BJ (cell line): Measurements from ENCODE around the gene CTNNA1. TPM values are rescaled to one million over a fixed set of nuclear protein-coding genes. Genes with fewer than 3 reads are reported as not detected.

ENCODE experiments used
- CTCF ChIA-PET: fragments of 350-600 bp; formaldehyde crosslinking; extraction: SDS; loops from one replicate; lab custom pipeline; 2021; ENCODE audit warnings: antibody characterized with exemption, inconsistent platforms; lab: Yijun Ruan, JAX
- POLR2A ChIA-PET: fragments of 300-600 bp; sonication (Branson Sonifier 250); formaldehyde crosslinking; extraction: SDS; loops from one replicate; lab custom pipeline; 2021; ENCODE audit warnings: antibody characterized with exemption; lab: Charles Lee
- DNase-seq: peaks from one replicate; pipeline ENCODE4 v3.0.0-alpha.2; 2011; ENCODE audit warnings: low read depth
- H3K27me3 ChIP-seq: 2 replicates; pipeline ENCODE4 v1.6.0; 2011; ENCODE audit warnings: low read length; ENCODE audit not compliant: control insufficient read depth, insufficient read depth
- H3K36me3 ChIP-seq: 2 replicates; pipeline ENCODE4 v1.5.1; 2011; ENCODE audit warnings: low read length; ENCODE audit not compliant: control insufficient read depth, insufficient read depth
- H3K4me3 ChIP-seq: 2 replicates; pipeline ENCODE4 v1.5.1; 2011; ENCODE audit warnings: low read depth, mild to moderate bottlenecking, control low read depth, low read length
- CTCF ChIP-seq: IDR thresholded peaks from 2 replicates; pipeline ENCODE4 v1.5.1; 2011; ENCODE audit warnings: low read depth, mild to moderate bottlenecking, control low read depth, inconsistent platforms, low read length, moderate library complexity; ENCODE audit not compliant: insufficient read depth
- polyA plus RNA-seq: library from polyadenylated mRNA; depleted of rRNA; stranded (reverse); fragments of >200 nt; gene quantifications from 2 replicates; pipeline ENCODE4 v1.2.3, GENCODE V29; 2011

Gene CTNNA1
- polyA plus RNA-seq, 1 experiment, result 169 TPM

GRCh38 chr5:138775034-138775433 is 21.8 kb downstream of the CTNNA1 start:
- DNase-seq, result no peak
- POLR2A ChIA-PET, result no interaction called here
- no peak overlapping the region for H3K4me3 ChIP-seq
- no peak for TF ChIP-seq CTCF
- no peaks in the 10 kb centered on the region; the same call in 1 of the 2 replicates for H3K36me3 ChIP-seq
- CTCF ChIA-PET, result interaction anchor here (2.2 kb wide), 1 partner anchor 15 kb away, joined by 6 read pairs; no protein-coding TSS in a partner anchor
- H3K27me3 ChIP-seq, result no peaks in the 10 kb centered on the region

- no peak for DNase-seq
- Histone ChIP-seq H3K36me3 (peaks cover 1% of the 10 kb centered on the region; the same call in 1 of the 2 replicates), H3K27me3 (no peaks in the 10 kb centered on the region), H3K4me3 (no peak overlapping the region)
- no peak for TF ChIP-seq CTCF
- ChIA-PET CTCF (interaction anchor here (0.7 kb wide), 1 partner anchor 509 kb away, joined by 3 read pairs; no protein-coding TSS in a partner anchor), POLR2A (no interaction called here)
Measured at GRCh38 chr5:138778234-138778633, 25.0 kb downstream of the CTNNA1 start.

- H3K36me3 ChIP-seq, result peaks cover 5% of the 10 kb centered on the region; the same call in 1 of the 2 replicates
- H3K27me3 ChIP-seq, result no peaks in the 10 kb centered on the region
- DNase-seq, result no peak
- POLR2A ChIA-PET, result no interaction called here
- CTCF ChIA-PET, result no interaction called here
- no peak overlapping the region for H3K4me3 ChIP-seq
- no peak for TF ChIP-seq CTCF
Measured at GRCh38 chr5:138783976-138784375, 30.8 kb downstream of the CTNNA1 start.

- no peak overlapping the region for H3K4me3 ChIP-seq
- CTCF ChIA-PET, result no interaction called here
- no peaks in the 10 kb centered on the region for H3K27me3 ChIP-seq
- peaks cover 5% of the 10 kb centered on the region; the same call in 1 of the 2 replicates for H3K36me3 ChIP-seq
- POLR2A ChIA-PET, result no interaction called here
- no peak for TF ChIP-seq CTCF
- no peak for DNase-seq
Measured at GRCh38 chr5:138784590-138784989, 31.4 kb downstream of the CTNNA1 start.

GRCh38 chr5:138789771-138790242 is 36.6 kb downstream of the CTNNA1 start:
- POLR2A ChIA-PET, result no interaction called here
- Histone ChIP-seq H3K4me3 (no peak overlapping the region), H3K27me3 (no peaks in the 10 kb centered on the region), H3K36me3 (0 out of 2 replicates have a peak, but pooled peaks cover 4% of the 10 kb centered on the region)
- peak; percentile 48 for TF ChIP-seq CTCF
- no peak for DNase-seq
- CTCF ChIA-PET, result interaction anchor here (0.6 to 2.6 kb wide), 16 partner anchors 8 to 954 kb away, joined by 3 to 20 read pairs (median 5); no protein-coding TSS in a partner anchor
